Colonic mucosa (tissue), 4 donors: ENCODE data around the gene EYS. TPM values are rescaled to one million over a fixed set of nuclear protein-coding genes. Genes with fewer than 3 reads are reported as not detected.

ENCODE experiments used
- DNase-seq: peaks from one replicate; pipeline ENCODE4 v3.0.0-alpha.2; 2020
- H3K27ac ChIP-seq: fragments of 200-600 bp; one replicate; pipeline ENCODE4 v1.8.0; 2021
- H3K27me3 ChIP-seq: fragments of 200-600 bp; one replicate; pipeline ENCODE4 v1.8.0; 2021
- H3K36me3 ChIP-seq: fragments of 200-600 bp; one replicate; pipeline ENCODE4 v1.8.0; 2021
- H3K4me1 ChIP-seq: fragments of 200-600 bp; one replicate; pipeline ENCODE4 v1.8.0; 2021; ENCODE audit warnings: mild to moderate bottlenecking
- H3K4me3 ChIP-seq: fragments of 200-600 bp; one replicate; pipeline ENCODE4 v1.8.0; 2021
- H3K9ac ChIP-seq, 2 donors: one replicate each; pipeline ENCODE4 v1.7.0; 2013; ENCODE audit warnings: control low read depth in 2 of 2, low read depth in 2 of 2, low read length in 2 of 2
- H3K9me3 ChIP-seq: fragments of 200-600 bp; one replicate; pipeline ENCODE4 v1.8.0; 2021
- intact Hi-C: fragments of 100-400 bp; cut with DNase I; formaldehyde crosslinking; loops from one replicate; pipeline ENCODE4 v1.14.1; 2022
- total RNA-seq, 2 donors: library from RNA; stranded (reverse); fragmentation: NEBNext Ultra II Directional in 1 of 2; extraction: Animal tissue kit (Norgen Biotek cat#: 25700) in 1 of 2; gene quantifications; one replicate each; pipeline ENCODE4 v1.2.1, GENCODE V29; 2021
- TF ChIP-seq, protein P1 (sequence below): fragments of 200-600 bp; IDR thresholded peaks from one replicate; pipeline ENCODE4 v1.8.0; 2022; ENCODE audit warnings: antibody characterized with exemption, mild to moderate bottlenecking
- donor health status: healthy.
- donor health status: DM: no; HTN: no; CAD: no.
- donor health status: DM: no; HTN: no; CAD: no.

EYS gene
- total RNA-seq, 2 donors from 2014 or later, result 0.64 to 0.82 TPM

DNA sequence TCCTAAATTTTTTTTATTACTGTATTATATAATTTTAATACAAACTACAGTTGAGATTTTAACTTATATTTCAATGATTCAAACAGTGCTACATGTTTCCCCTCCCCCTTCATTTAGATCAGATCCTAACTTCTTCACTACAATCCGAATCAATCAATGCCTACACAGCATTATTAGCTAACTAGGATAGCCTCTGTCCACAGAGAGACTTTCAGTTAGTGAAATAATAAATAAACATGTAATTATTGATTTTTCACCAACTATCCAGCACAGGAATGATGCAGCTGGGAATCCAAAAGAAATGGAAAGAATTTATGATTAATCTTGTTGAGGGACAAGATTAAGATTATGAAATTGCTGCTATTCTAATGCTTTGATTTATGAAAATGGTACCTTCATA lies 1907.7 kb downstream of the EYS start:
- intact Hi-C loops, result loop anchor here (10.0 kb wide), 1 partner anchor 735 kb away; no protein-coding TSS in a partner anchor
- DNase-seq, result no peak
- Histone ChIP-seq H3K4me3 (no peak overlapping the region), H3K36me3 (no peaks in the 10 kb centered on the region), H3K9me3 (no peaks in the 10 kb centered on the region), H3K27me3 (no peaks in the 10 kb centered on the region), H3K4me1 (no peaks in the 10 kb centered on the region), H3K9ac (no peak overlapping the region), H3K27ac (no peak overlapping the region)
- TF ChIP-seq, protein P1, sequence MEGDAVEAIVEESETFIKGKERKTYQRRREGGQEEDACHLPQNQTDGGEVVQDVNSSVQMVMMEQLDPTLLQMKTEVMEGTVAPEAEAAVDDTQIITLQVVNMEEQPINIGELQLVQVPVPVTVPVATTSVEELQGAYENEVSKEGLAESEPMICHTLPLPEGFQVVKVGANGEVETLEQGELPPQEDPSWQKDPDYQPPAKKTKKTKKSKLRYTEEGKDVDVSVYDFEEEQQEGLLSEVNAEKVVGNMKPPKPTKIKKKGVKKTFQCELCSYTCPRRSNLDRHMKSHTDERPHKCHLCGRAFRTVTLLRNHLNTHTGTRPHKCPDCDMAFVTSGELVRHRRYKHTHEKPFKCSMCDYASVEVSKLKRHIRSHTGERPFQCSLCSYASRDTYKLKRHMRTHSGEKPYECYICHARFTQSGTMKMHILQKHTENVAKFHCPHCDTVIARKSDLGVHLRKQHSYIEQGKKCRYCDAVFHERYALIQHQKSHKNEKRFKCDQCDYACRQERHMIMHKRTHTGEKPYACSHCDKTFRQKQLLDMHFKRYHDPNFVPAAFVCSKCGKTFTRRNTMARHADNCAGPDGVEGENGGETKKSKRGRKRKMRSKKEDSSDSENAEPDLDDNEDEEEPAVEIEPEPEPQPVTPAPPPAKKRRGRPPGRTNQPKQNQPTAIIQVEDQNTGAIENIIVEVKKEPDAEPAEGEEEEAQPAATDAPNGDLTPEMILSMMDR, result no peak

DNA sequence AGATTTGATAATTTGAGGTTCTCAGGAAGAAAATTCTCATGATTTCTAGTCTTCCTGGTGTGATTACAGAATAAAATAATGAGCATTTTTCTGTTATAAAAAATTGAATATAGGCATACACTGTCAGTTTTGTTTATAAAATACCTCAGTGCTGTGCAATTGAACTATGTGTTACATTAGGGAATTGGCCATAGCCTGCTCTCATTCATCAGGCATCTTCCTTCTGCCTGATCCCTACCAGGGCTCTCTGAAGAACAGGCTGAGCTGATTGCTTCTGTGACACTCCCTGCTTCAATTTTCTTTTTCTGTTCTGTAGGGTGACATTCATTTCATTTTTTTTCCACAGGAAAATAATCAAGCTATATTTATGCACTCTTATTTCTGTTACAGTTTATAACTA lies 1908.6 kb downstream of the EYS start:
- Histone ChIP-seq H3K36me3 (no peaks in the 10 kb centered on the region), H3K4me1 (no peaks in the 10 kb centered on the region), H3K9me3 (no peaks in the 10 kb centered on the region), H3K27me3 (no peaks in the 10 kb centered on the region), H3K4me3 (no peak overlapping the region), H3K9ac (no peak overlapping the region), H3K27ac (no peak overlapping the region)
- TF ChIP-seq, protein P1, result no peak
- DNase-seq, result no peak
- intact Hi-C loops, result loop anchor here (10.0 kb wide), 1 partner anchor 734 kb away; no protein-coding TSS in a partner anchor

DNA sequence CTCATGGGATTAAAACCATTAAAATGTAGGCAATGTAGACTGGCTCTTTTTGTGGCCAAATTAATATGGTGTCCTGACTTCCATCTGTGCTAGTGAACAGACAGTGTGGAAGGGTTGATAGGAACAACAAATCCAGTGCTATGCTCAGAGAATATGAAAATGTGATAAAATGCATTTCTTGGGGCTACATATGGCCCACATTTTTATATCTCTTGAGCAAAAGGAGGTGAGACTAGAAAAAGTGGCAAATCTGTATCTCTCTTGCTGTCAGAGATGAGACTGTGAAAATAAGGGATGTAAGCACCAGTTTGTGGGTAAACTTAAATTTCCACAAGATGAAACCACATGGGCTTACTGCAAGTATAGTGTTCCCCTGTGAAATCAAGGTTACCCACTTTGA lies 1909.3 kb downstream of the EYS start:
- TF ChIP-seq, protein P1, result no peak
- Histone ChIP-seq H3K27ac (no peak overlapping the region), H3K27me3 (no peaks in the 10 kb centered on the region), H3K4me3 (no peak overlapping the region), H3K9me3 (no peaks in the 10 kb centered on the region), H3K4me1 (no peaks in the 10 kb centered on the region), H3K36me3 (no peaks in the 10 kb centered on the region), H3K9ac (no peak overlapping the region)
- intact Hi-C loops, result loop anchor here (10.0 kb wide), 1 partner anchor 733 kb away; no protein-coding TSS in a partner anchor
- no peak for DNase-seq

DNA sequence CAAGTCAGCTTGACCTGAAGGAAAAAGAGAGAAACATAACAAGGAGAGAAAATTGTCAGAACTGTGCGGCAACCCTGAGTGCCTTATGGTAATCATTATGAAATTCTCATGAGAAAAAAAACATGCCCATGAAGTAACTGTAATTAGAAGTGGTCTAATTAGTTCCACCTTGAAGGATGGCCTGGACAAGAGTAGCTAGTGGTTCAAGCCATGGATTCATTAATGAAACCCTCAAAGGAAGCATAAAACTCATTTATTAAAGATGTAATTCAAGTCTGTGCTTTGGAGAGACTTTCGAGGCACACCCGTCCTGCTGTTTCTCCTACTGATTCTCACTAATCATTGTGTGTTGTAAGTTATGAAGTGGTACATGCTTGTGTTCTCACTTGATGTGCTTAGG lies 1911.2 kb downstream of the EYS start:
- intact Hi-C loops, result loop anchor here (10.0 kb wide), 1 partner anchor 731 kb away; no protein-coding TSS in a partner anchor
- Histone ChIP-seq H3K27me3 (no peaks in the 10 kb centered on the region), H3K4me3 (no peak overlapping the region), H3K27ac (no peak overlapping the region), H3K4me1 (no peaks in the 10 kb centered on the region), H3K36me3 (no peaks in the 10 kb centered on the region), H3K9ac (no peak overlapping the region), H3K9me3 (no peaks in the 10 kb centered on the region)
- TF ChIP-seq, protein P1, result no peak
- no peak for DNase-seq

DNA sequence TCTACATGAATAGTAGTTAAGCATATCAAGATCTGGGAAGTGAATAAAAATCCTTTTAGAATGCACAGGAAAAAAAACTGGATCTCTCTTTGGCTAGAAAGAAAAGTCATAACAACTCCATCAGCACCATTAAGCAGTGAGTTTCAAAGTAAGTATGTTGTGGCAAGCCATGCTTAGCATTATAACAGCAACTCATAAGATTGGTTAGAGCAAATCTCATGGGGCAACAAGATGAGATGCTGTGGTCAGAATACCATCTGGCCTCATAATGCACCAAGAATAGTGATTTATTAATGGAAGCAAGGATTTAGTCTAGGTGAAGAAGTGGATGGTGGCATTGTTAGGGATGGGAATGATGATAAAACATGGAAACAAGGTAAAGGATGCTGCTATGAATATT lies 1912.0 kb downstream of the EYS start:
- intact Hi-C loops, result loop anchor here (10.0 kb wide), 1 partner anchor 730 kb away; no protein-coding TSS in a partner anchor
- Histone ChIP-seq H3K4me3 (no peak overlapping the region), H3K27me3 (no peaks in the 10 kb centered on the region), H3K9me3 (no peaks in the 10 kb centered on the region), H3K4me1 (no peaks in the 10 kb centered on the region), H3K27ac (no peak overlapping the region), H3K9ac (no peak overlapping the region), H3K36me3 (no peaks in the 10 kb centered on the region)
- no peak for DNase-seq
- TF ChIP-seq, protein P1, result no peak
